ENCODE results near the gene ERG28.

Gene ERG28

DNA sequence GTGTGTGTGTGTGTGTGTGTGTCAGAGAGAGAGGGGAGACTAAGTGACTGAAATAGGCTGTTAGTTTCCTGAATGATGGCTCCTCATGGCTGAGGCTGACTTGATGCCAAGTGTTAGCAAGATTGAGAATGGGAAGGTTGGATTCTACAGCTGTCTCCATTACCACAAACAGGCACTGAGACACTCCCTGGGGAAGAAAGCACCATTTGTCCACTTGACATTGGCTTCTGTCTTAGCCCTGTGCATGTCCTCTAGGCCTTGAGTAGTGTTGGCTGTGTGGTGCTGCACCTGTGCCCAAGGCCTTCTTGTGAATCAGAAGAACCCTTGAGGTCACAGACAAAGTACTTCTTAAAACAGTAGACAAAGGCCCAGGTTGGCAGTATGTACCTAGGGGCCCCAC is 15.6 kb downstream of the ERG28 start:
- H3K27ac ChIP-seq (ENCODE audit: low read depth, low read length): no peak overlapping the region
- no peak overlapping the region for H3K4me3 ChIP-seq (ENCODE audit: low read depth, low read length)
- H3K9ac ChIP-seq (ENCODE audit: low read length): no peak overlapping the region
- no peaks in the 10 kb centered on the region for H3K9me3 ChIP-seq (ENCODE audit: control insufficient read depth, insufficient read depth, low read depth, low read length)
- peaks cover 26% of the 10 kb centered on the region for H3K36me3 ChIP-seq (ENCODE audit: control insufficient read depth, insufficient read depth, low read length)
- peaks cover 3% of the 10 kb centered on the region; the same call in 1 of the 2 replicates for H3K4me1 ChIP-seq (ENCODE audit: control insufficient read depth, insufficient read depth, low read length)
- H3K27me3 ChIP-seq (ENCODE audit: control insufficient read depth, insufficient read depth, low read length): no peaks in the 10 kb centered on the region

GRCh38 chr14:75643985-75644384 is 16.7 kb downstream of the ERG28 start:
- H3K27me3 ChIP-seq (ENCODE audit: control insufficient read depth, insufficient read depth, low read length): no peaks in the 10 kb centered on the region
- H3K36me3 ChIP-seq (ENCODE audit: control insufficient read depth, insufficient read depth, low read length): peaks cover 15% of the 10 kb centered on the region
- H3K9ac ChIP-seq (ENCODE audit: low read length): no peak overlapping the region
- H3K27ac ChIP-seq (ENCODE audit: low read depth, low read length): no peak overlapping the region
- H3K4me3 ChIP-seq (ENCODE audit: low read depth, low read length): no peak overlapping the region
- peaks cover 3% of the 10 kb centered on the region; the same call in 1 of the 2 replicates for H3K4me1 ChIP-seq (ENCODE audit: control insufficient read depth, insufficient read depth, low read length)
- no peaks in the 10 kb centered on the region for H3K9me3 ChIP-seq (ENCODE audit: control insufficient read depth, insufficient read depth, low read depth, low read length)

DNA sequence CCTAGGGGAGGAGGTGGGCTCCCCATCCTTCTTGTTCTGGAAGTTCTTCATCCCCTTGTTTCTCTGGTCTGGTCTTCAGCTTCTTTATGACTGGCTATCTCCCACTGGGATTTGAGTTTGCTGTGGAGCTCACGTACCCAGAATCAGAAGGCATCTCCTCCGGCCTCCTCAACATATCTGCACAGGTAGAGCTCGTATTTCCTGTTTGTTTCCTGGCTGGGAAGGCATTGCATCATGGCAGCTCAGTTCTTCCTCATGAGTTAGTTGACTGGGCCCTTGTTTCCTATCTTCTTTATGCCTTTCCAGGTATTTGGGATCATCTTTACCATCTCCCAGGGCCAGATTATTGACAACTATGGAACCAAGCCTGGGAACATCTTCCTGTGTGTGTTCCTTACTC is 19.8 kb downstream of the ERG28 start:
- Histone ChIP-seq H3K27me3 (ENCODE audit: control insufficient read depth, insufficient read depth, low read length) (no peaks in the 10 kb centered on the region), H3K27ac (ENCODE audit: low read depth, low read length) (no peak overlapping the region), H3K9ac (ENCODE audit: low read length) (no peak overlapping the region), H3K9me3 (ENCODE audit: control insufficient read depth, insufficient read depth, low read depth, low read length) (no peaks in the 10 kb centered on the region), H3K4me3 (ENCODE audit: low read depth, low read length) (no peak overlapping the region), H3K36me3 (ENCODE audit: control insufficient read depth, insufficient read depth, low read length) (0 out of 2 replicates have a peak, but pooled peaks cover 4% of the 10 kb centered on the region), H3K4me1 (ENCODE audit: control insufficient read depth, insufficient read depth, low read length) (peaks cover 7% of the 10 kb centered on the region)

GRCh38 chr14:75636100-75636692 is 24.5 kb downstream of the ERG28 start:
- Histone ChIP-seq H3K9me3 (ENCODE audit: control insufficient read depth, insufficient read depth, low read depth, low read length) (no peaks in the 10 kb centered on the region), H3K9ac (ENCODE audit: low read length) (no peak overlapping the region), H3K4me3 (ENCODE audit: low read depth, low read length) (no peak overlapping the region), H3K4me1 (ENCODE audit: control insufficient read depth, insufficient read depth, low read length) (peaks cover 21% of the 10 kb centered on the region), H3K36me3 (ENCODE audit: control insufficient read depth, insufficient read depth, low read length) (no peaks in the 10 kb centered on the region), H3K27ac (ENCODE audit: low read depth, low read length) (no peak overlapping the region), H3K27me3 (ENCODE audit: control insufficient read depth, insufficient read depth, low read length) (no peaks in the 10 kb centered on the region)

DNA sequence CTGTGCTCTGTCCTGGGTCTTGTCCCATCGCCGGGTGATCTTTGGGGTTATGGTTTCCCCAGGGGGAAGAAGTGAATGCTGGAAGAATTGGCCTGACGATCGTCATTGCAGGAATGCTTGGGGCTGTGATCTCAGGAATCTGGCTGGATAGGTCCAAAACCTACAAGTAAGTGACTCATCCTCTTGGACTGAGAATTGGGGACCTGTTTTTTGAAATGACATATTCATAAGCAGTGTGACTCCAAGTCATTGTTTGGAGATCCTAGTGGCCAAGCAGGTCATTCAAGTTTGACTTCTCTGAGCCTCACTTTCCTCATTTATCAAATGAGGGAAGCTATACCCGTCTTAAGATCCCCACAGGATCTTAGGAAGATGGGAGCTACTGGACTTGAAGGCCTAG is 25.8 kb downstream of the ERG28 start:
- H3K36me3 ChIP-seq (ENCODE audit: control insufficient read depth, insufficient read depth, low read length): no peaks in the 10 kb centered on the region
- H3K4me3 ChIP-seq (ENCODE audit: low read depth, low read length): no peak overlapping the region
- no peaks in the 10 kb centered on the region for H3K9me3 ChIP-seq (ENCODE audit: control insufficient read depth, insufficient read depth, low read depth, low read length)
- H3K27me3 ChIP-seq (ENCODE audit: control insufficient read depth, insufficient read depth, low read length): no peaks in the 10 kb centered on the region
- H3K9ac ChIP-seq (ENCODE audit: low read length): no peak overlapping the region
- peaks cover 33% of the 10 kb centered on the region for H3K4me1 ChIP-seq (ENCODE audit: control insufficient read depth, insufficient read depth, low read length)
- H3K27ac ChIP-seq (ENCODE audit: low read depth, low read length): no peak overlapping the region

DNA sequence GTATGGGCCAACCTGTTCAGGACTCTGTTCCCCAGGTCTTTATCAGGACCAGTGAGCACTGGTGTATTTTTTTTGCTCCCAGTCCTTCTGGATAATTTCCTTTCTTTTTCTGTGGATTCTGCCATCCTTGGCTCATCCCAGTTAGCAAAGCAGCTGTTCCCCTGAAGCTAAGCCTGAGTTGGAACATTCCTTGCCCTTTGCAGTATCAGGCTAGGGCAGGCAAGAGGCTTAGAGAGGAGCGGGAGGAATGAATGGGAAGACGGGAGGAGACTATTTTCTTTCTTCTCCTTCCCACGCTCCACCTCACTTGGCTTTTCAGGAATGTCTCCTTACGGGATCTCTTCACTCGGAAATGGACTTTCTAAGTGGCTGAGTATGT is 29.2 kb downstream of the ERG28 start:
- peak overlapping the region; percentile 67 for H3K9ac ChIP-seq (ENCODE audit: low read length)

DNA sequence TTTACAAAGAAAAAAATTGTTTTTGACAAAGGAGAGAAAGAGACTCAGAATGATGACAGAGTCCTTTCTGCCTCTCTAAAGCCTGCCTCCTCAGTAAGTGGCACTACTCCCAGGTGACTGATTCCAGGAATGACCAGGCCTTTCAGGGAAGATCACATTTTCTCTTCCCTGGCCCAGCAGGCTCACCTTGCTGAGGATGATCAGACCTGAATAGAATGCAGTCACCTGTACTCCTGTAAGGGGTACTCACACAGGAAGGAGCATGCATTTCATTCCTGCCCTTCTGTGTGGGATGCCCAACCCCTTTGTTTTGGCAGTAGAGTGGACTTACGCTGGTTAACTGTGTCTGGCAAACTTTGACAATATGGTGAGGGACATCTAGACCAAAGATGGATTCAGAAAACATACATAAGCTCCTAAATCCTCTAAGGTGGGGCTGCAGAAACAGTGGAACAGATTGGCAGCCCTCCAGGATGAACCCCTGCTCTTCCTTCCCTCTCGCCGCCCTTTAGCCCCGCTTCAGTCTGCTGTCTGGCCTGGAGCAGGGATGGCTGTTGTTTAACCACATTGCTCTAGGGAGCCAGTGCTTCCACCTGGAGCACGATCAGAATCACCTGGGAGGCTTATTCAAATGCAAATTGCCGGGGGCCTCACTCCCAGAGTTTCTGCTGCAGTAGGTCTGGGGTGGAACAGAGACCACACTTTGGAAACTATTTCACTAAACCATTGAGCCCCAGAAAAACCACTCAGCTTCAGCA is 29.8 kb downstream of the ERG28 start:
- no peaks in the 10 kb centered on the region for H3K27me3 ChIP-seq (ENCODE audit: control insufficient read depth, insufficient read depth, low read length)
- peak overlapping the region; percentile 82 for H3K27ac ChIP-seq (ENCODE audit: low read depth, low read length)
- H3K4me3 ChIP-seq (ENCODE audit: low read depth, low read length): peak overlapping the region; percentile 36
- H3K9me3 ChIP-seq (ENCODE audit: control insufficient read depth, insufficient read depth, low read depth, low read length): no peaks in the 10 kb centered on the region
- peak overlapping the region; percentile 67 for H3K9ac ChIP-seq (ENCODE audit: low read length)
- no peaks in the 10 kb centered on the region for H3K36me3 ChIP-seq (ENCODE audit: control insufficient read depth, insufficient read depth, low read length)
- peaks cover 32% of the 10 kb centered on the region for H3K4me1 ChIP-seq (ENCODE audit: control insufficient read depth, insufficient read depth, low read length)

More for the DNA sequence above, 29.2 kb downstream of the ERG28 start:
- Histone ChIP-seq H3K27ac (ENCODE audit: low read depth, low read length) (peak overlapping the region; percentile 82), H3K27me3 (ENCODE audit: control insufficient read depth, insufficient read depth, low read length) (no peaks in the 10 kb centered on the region), H3K9me3 (ENCODE audit: control insufficient read depth, insufficient read depth, low read depth, low read length) (no peaks in the 10 kb centered on the region), H3K4me1 (ENCODE audit: control insufficient read depth, insufficient read depth, low read length) (peaks cover 38% of the 10 kb centered on the region), H3K36me3 (ENCODE audit: control insufficient read depth, insufficient read depth, low read length) (no peaks in the 10 kb centered on the region), H3K4me3 (ENCODE audit: low read depth, low read length) (peak overlapping the region; percentile 32)

- Histone ChIP-seq H3K27me3 (ENCODE audit: control insufficient read depth, insufficient read depth, low read length) (no peaks in the 10 kb centered on the region), H3K9ac (ENCODE audit: low read length) (no peak overlapping the region), H3K4me1 (ENCODE audit: control insufficient read depth, insufficient read depth, low read length) (peaks cover 32% of the 10 kb centered on the region), H3K36me3 (ENCODE audit: control insufficient read depth, insufficient read depth, low read length) (no peaks in the 10 kb centered on the region), H3K27ac (ENCODE audit: low read depth, low read length) (no peak overlapping the region), H3K4me3 (ENCODE audit: low read depth, low read length) (no peak overlapping the region), H3K9me3 (ENCODE audit: control insufficient read depth, insufficient read depth, low read depth, low read length) (no peaks in the 10 kb centered on the region)
These were observed 31.9 kb downstream of the ERG28 start for GRCh38 chr14:75628816-75629215.

GRCh38 chr14:75627406-75627805 is 33.3 kb downstream of the ERG28 start:
- no peaks in the 10 kb centered on the region for H3K27me3 ChIP-seq (ENCODE audit: control insufficient read depth, insufficient read depth, low read length)
- no peak overlapping the region for H3K9ac ChIP-seq (ENCODE audit: low read length)
- H3K9me3 ChIP-seq (ENCODE audit: control insufficient read depth, insufficient read depth, low read depth, low read length): no peaks in the 10 kb centered on the region
- H3K36me3 ChIP-seq (ENCODE audit: control insufficient read depth, insufficient read depth, low read length): no peaks in the 10 kb centered on the region
- H3K27ac ChIP-seq (ENCODE audit: low read depth, low read length): no peak overlapping the region
- H3K4me3 ChIP-seq (ENCODE audit: low read depth, low read length): no peak overlapping the region
- H3K4me1 ChIP-seq (ENCODE audit: control insufficient read depth, insufficient read depth, low read length): peaks cover 26% of the 10 kb centered on the region

- Histone ChIP-seq H3K27me3 (ENCODE audit: control insufficient read depth, insufficient read depth, low read length) (no peaks in the 10 kb centered on the region), H3K4me3 (ENCODE audit: low read depth, low read length) (no peak overlapping the region), H3K4me1 (ENCODE audit: control insufficient read depth, insufficient read depth, low read length) (peaks cover 24% of the 10 kb centered on the region), H3K27ac (ENCODE audit: low read depth, low read length) (no peak overlapping the region), H3K9ac (ENCODE audit: low read length) (no peak overlapping the region), H3K9me3 (ENCODE audit: control insufficient read depth, insufficient read depth, low read depth, low read length) (no peaks in the 10 kb centered on the region), H3K36me3 (ENCODE audit: control insufficient read depth, insufficient read depth, low read length) (no peaks in the 10 kb centered on the region)
These were observed 33.8 kb downstream of the ERG28 start for GRCh38 chr14:75626863-75627262.

GRCh38 chr14:75626396-75626795 is 34.3 kb downstream of the ERG28 start:
- no peak overlapping the region for H3K27ac ChIP-seq (ENCODE audit: low read depth, low read length)
- no peaks in the 10 kb centered on the region for H3K27me3 ChIP-seq (ENCODE audit: control insufficient read depth, insufficient read depth, low read length)
- H3K4me1 ChIP-seq (ENCODE audit: control insufficient read depth, insufficient read depth, low read length): peaks cover 20% of the 10 kb centered on the region
- no peak overlapping the region for H3K9ac ChIP-seq (ENCODE audit: low read length)
- H3K4me3 ChIP-seq (ENCODE audit: low read depth, low read length): no peak overlapping the region
- no peaks in the 10 kb centered on the region for H3K36me3 ChIP-seq (ENCODE audit: control insufficient read depth, insufficient read depth, low read length)
- H3K9me3 ChIP-seq (ENCODE audit: control insufficient read depth, insufficient read depth, low read depth, low read length): no peaks in the 10 kb centered on the region

All from HUES6 (cell line).